ENCODE data around the gene PCDHGA3.
"Not testable (repeated sequence)": the region's sequence is repeated elsewhere in the genome, so short reads cannot be mapped to it uniquely, and the experiment has no call there.

PCDHGA3 gene

DNA sequence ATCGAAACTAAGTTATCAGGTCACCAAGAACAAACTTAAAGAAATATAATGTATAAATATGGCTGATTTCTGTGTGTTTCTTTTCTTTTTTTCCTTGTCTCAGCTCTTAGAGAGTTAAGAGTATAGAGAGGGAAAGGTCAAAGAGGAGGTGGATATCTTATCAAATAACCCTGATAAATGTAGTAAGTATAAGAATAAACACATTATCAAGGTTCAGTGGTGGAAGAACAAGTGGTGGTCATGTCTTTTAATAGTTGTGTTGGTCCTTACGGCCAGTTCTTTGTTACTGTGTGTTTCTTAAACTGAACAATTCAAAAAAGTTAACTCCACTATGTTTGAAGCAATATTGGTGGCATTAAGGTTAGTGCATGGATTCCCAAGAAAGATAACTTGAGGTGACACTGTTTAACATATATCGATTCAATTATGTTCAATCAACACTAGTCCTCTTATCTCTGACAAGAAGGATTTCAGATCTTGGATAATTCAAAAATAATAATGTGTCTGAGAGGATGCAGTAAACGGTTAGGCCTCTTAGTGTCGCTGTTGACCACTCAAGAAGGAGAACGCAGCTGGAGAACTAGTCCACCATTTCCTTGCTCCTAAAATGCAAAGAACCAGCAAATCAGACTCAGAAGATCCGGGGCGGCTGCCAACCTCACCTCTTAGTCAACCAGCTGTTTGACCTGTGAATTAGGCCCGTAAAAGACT lies at the start of gene PCDHGA3:
TSS of gene PCDHGA3 (plus strand) at position 588 of the 711 bp plus-strand sequence. CDS start 205 bp downstream, outside the sequence.
- DNase-seq (ENCODE audit: low spot score), result no peak

DNA sequence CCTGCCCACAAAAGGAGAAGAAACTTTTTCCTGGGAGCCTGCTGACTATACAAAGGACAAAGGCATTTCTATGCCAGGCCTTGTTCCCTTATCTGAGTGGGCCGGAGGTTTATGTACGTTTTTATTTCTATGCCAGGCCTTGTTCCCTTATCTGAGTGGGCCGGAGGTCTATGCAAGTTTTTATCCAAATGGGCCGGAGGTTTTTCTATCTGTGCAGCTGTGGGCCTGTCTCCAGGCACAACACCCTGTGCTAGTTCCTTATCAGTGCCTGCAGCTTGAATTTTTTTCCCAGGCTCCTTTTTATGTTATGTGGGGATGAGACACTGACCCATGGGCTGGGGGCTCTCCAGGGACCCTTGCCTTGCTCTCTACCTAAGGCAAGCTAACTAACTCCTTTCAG lies 45.3 kb upstream of the PCDHGA3 start:
- DNase-seq (ENCODE audit: low spot score), result no peak

DNA sequence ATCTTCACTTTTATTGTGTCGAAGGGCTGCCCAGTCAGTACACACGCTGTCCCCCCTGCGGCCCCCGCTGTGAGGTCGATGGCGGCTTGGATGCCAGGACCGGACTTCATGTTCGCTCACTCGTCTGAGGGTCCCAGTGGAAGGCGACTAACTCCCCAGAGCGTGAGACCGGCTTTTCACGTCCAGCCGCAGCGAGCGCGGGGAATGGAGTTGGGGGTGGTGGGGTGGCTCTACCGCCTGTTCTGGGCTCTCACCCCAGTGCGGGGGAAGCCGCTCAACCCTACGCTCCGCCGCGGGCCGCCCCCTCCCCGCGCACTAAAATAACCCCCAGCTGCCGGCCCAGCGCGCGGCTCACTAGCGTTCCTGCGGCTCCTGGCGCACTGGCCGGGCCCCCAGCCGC lies 39.9 kb upstream of the PCDHGA3 start, which contains the start of gene SLC25A2:
TSS of gene SLC25A2 (minus strand) at position 294 of the 400 bp plus-strand sequence. CDS start at position 110, 184 bp downstream.
- DNase-seq (ENCODE audit: low spot score), result no peak

DNA sequence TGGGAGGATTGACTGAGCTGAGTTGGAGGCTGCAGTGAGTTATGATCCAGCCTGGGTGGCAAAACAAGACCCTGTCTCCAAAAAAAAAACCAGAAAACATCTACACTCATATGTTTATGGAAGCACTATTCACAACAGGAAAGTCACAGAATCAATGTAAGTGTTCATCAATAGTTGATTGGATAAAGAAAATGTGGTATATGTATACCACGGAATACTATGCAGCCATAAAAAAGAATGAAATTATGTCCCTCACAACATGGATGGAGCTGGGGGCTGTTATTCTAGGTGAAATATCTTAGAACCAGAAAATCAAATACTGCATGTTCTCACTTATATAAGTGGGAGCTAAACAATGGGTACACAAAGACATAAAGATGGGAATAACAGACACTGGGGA lies 37.0 kb upstream of the PCDHGA3 start:
- no peak for DNase-seq (ENCODE audit: low spot score)

DNA sequence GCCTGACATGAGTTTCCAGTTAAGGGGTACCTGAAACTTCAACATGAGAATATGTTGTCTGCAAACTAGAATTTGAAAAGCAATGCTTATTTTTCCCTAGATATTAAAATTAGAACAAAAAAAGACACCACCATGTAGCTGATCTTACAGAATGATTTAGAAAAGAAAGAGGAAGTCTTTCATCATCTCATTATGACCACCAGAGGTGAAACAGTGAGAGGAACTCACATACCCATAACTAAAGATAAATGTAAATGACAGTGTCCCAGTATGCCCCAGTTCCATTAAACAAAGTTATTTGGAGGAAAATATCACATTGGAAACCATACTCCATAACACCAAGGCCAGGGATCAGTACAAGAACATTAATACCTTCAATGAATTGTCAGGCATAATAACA lies 29.9 kb upstream of the PCDHGA3 start:
- no peak for DNase-seq (ENCODE audit: low spot score)

DNA sequence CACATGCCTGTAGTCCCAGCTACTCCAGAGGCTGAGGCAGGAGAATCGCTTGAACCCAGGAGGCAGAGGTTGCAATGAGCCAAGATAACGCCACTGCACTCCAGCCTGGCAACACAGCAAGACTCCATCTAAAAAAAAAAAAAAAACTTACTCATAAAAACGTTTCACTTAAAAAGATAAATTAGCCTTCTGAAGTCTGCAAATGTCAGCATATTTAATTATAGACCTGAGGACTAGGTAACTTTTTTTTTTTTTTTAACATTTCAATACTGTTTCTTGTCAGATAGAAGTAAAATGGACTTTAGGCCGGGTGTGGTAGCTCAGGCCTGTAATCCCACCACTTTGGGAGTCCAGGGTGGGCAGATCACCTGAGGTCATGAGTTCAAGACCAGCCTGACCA lies 26.7 kb upstream of the PCDHGA3 start:
- not testable (repeated sequence) for DNase-seq (ENCODE audit: low spot score)

DNA sequence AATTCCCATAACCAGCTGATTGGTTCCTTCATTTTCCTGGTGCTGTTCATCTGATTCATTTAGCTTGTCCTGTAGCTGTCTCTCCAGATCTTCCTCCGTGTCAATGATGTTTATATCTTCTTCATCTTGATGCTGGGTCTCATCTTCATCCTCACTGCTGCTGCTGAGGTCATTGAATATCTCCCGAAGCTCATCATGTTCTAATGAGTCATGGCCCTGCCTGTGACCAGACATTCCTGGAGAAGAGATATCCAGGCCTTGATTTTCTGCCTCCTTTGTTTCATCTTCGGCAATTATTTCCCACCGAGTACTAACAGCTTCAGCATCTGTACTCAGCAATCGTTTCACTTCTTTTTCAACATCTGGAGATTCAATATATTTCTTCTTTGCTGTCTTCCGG lies 24.4 kb upstream of the PCDHGA3 start:
- DNase-seq (ENCODE audit: low spot score), result no peak

DNA sequence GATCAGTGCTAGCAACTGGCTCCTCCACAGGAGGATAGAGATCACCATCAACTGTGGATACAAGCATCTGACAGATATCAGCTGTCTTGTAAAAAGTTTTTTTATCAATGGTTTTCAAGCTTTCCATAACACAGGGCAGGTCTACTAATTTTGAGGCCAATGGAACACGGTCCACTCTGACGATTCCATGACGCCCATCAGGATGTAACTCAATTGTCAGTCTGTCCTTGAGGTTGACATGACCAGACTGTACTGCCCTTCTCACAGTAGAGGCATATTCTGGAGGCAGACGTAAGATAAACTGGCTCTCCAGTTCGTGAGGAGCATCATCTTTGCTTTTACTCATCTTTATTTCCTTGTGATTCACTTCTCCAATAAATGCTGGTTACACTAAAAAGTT lies 23.9 kb upstream of the PCDHGA3 start:
- DNase-seq (ENCODE audit: low spot score), result no peak

DNA sequence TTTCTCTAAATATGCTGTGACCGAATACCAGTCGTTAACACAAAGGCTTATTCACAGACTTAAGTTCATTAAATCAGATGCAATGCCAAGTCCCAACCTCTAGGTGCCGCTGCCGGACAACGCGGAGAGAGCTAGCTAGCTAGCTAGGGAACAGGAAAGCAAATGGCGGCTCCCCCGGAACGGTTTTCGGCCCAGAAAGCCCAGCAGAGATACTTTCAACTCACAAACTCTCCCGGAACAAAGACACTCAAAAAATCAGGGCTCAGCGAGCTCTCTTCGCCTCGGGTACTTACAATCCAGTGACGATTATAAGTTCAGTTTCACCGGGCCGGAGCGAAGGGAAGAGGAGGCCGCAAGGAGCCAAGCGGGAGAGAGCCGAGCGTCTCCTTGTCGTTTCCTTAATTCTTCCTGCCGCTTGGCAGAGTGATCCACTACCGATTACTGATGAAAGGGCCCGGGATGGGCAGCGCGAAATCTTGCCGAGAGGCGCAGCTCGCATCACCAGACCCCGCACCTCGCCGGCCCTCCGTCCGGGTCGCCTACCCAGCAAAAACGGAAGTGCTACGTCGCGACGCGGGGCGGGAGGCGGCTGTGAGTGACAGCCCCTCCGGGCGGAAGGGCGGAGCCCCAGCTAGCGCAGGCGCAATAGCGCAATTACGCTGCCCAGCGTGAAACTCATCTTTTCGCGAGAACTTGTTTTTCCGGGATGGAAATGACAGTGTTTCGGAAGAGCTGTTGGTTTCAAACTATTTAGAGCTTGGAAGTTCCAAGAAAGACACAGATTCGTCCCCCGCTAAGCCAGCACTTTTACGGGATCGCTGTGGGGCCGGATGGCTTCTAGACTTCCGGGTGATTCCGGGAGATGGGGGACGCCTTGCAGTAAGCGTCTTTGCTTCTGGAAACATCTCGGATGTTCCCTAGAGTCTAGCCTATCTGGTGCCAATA lies 23.1 kb upstream of the PCDHGA3 start, which contains the start of gene TAF7:
TSS of gene TAF7 (minus strand) at position 560 of the 945 bp plus-strand sequence. CDS start 740 bp downstream, outside the sequence.
- peak; percentile 92 for DNase-seq (ENCODE audit: low spot score)

DNA sequence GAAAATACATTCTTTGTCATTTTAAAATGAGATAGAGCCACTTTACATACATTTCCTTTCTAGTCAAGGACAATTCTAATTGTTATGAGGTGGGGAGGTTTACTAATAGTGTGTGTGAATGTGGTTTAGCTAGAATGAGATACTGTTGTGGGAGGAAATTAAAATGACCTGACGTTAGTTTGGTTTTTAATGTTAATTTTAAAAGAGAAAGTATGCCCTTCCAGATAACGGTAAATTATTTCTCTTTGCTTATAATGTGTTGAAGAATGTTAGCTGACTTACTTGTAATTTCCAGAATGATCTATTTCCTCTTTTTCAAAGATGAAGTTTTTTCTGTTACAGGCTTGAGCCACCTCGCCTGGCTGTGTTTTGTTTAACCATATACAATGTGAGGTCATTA lies 21.4 kb upstream of the PCDHGA3 start:
- DNase-seq (ENCODE audit: low spot score), result no peak

DNA sequence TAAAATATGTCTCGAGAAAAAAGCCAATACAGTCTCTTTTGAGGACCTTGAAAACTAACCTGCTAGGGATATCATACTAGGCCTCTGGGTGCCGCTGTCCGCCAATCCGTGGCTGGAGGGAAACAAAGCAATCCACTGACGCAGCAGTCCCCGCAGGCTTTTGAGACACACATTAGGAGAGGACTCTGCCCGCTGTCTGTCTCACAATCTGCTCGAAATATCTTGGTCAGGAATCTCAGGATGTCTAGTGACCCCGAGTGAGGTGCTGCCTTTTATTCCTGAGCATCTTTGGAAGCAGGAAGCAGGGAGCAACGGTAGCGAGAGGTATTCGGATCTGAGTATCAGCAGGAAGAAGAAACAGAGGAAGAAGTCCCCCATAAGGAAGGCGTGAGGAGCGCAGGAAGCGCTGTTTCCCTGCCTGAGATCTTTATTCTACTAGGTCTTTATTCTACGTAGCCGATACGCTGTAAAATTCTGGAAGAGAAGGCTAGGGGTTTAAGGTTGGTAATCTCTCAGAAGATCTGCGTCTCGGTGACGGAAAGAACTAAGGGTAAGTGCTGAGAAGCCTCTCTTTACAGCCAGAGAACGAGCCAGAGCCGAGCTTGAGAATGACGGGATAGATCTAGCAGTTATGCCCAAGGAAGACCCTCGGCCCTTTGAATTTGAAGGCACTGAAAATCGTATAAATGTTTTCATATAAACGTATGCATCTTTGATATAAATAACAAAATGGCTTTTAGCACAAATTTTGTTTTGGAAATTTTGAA lies 17.4 kb upstream of the PCDHGA3 start:
- DNase-seq (ENCODE audit: low spot score), result peak; percentile 82

DNA sequence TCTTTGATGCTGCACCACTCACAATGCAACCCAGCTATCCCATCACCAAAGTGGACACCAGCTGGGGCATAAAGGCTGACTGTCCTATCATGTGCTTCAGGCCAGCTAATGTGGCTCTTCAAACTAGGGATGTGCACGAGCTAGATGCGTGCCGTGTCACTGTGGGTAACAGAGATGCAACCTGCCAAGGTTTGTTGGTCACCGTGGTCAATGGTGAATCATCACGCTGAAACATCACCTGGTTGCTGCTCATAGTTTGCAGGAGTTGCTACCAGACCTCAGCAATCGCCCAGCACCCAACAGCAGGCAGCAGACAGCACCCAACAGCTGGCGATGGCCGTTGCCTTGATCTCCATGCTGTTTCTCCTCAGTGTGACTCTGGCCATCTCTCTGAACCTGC lies 15.4 kb upstream of the PCDHGA3 start:
- DNase-seq (ENCODE audit: low spot score), result no peak

DNA sequence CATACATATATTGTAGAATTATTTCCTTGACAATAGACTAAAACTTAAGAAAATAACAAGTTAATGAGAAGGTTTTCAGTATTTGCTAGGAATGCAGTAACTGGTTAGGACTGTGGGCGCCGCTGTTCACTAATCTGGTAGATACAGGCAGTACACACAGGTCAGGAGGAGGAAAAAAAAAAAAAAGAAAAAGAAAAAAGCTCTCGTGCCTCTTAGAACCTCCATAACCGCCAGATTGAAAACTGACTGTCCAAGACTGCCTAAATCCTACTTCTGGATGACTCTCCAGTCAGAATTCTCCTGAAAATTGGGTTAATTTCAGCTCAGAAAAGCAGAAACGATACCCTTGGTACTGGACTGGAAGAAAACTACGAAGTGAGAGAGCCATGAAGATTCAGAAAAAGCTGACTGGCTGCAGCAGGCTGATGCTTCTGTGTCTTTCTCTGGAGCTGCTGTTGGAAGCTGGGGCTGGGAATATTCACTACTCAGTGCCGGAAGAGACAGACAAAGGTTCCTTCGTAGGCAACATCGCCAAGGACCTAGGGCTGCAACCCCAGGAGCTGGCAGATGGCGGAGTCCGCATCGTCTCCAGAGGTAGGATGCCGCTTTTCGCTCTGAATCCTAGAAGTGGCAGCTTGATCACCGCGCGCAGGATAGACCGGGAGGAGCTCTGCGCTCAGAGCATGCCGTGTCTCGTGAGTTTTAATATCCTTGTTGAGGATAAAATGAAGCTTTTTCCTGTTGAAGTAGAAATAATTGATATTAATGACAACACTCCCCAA lies 13.1 kb upstream of the PCDHGA3 start, which contains the start of gene PCDHGA1:
TSS of gene PCDHGA1 (plus strand) at position 216 of the 782 bp plus-strand sequence.
- peak; percentile 62 for DNase-seq (ENCODE audit: low spot score)

DNA sequence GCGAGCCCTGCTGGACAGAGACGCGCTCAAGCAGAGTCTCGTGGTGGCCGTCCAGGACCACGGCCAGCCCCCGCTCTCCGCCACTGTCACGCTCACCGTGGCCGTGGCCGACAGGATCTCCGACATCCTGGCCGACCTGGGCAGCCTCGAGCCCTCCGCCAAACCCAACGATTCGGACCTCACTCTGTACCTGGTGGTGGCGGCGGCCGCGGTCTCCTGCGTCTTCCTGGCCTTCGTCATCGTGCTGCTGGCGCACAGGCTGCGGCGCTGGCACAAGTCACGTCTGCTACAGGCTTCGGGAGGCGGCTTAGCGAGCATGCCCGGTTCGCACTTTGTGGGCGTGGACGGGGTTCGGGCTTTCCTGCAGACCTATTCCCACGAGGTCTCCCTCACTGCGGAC lies 11.1 kb upstream of the PCDHGA3 start:
- not testable (repeated sequence) for DNase-seq (ENCODE audit: low spot score)

DNA sequence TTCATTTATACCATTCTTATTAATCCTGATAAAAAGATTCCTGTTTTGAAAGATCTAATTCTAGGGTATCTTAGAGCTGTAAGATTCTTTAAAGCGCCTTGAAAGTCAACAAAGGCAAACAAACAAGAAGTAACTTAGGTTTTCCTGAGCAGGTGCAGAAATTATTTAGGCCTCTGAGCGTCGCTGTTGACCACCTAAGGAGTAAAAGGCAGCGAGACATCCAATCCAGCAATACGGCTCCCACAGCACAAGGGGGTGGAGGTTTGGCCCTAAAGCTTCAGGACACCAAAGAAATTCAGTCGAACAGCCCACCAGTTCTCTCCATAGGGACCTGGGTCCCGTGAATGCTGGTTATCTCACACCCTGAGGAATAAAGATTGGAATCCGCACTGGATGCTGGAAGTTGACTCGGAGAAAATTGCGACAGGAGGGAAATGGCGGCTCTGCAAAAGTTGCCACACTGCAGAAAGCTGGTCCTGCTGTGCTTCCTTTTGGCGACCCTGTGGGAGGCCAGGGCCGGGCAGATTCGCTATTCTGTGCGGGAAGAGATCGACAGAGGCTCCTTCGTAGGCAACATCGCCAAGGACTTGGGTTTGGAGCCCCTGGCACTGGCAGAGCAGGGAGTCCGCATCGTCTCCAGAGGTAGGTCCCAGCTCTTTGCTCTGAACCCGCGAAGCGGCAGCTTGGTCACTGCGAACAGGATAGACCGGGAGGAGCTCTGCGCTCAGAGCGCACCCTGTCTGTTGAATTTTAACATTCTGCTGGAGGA lies 4.9 kb upstream of the PCDHGA3 start, which contains the start of gene PCDHGA2:
TSS of gene PCDHGA2 (plus strand) at position 223 of the 769 bp plus-strand sequence.
- peak; percentile 79 for DNase-seq (ENCODE audit: low spot score)

DNA sequence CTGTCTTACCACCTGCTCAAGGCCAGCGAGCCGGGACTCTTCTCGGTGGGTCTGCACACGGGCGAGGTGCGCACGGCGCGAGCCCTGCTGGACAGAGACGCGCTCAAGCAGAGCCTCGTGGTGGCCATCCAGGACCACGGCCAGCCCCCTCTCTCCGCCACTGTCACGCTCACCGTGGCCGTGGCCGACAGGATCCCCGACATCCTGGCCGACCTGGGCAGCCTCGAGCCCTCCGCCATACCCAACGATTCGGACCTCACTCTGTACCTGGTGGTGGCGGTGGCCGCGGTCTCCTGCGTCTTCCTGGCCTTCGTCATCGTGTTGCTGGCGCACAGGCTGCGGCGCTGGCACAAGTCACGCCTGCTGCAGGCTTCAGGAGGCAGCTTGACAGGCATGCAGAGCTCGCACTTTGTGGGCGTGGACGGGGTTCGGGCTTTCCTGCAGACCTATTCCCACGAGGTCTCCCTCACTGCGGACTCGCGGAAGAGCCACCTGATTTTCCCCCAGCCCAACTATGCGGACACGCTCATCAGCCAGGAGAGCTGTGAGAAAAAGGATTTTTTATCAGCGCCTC lies 2.8 kb upstream of the PCDHGA3 start:
- DNase-seq (ENCODE audit: low spot score), result not testable (repeated sequence)

DNA sequence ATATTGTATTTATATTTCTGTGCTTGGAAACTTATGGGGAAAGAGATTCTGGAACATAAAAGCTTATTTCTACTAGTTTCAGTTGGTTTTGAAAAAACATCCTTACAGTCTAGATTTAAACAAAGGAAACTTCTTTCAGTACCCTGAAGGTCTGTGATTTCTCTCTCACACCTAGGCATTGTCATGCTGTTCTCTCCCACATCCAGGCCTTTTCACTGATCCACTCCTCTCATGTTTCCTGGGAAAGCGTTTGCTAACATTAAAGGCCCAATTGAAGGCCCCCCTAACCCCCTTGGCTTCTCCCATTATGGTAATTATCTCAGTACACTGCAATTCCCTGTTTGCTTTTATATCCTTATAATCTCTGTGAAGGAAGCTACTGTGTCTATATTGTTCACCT lies 856 bp upstream of the PCDHGA3 start:
- DNase-seq (ENCODE audit: low spot score), result no peak

DNA sequence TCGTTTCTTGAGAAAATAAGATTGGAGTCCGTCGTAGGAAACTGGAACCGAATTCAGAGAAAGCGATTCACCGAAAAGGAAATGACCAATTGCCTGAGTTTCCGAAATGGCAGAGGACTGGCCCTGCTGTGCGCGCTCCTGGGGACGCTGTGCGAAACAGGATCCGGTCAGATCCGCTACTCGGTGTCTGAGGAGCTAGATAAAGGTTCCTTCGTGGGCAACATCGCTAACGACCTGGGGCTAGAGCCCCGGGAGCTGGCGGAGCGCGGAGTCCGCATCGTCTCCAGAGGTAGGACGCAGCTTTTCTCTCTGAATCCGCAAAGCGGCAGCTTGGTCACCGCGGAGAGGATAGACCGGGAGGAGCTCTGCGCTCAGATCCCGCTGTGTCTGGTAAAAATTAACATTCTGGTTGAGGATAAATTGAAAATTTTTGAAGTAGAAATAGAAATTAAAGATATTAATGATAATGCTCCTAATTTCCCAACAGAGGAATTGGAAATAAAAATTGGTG lies 379 bp downstream of the PCDHGA3 start:
- no peak for DNase-seq (ENCODE audit: low spot score)

DNA sequence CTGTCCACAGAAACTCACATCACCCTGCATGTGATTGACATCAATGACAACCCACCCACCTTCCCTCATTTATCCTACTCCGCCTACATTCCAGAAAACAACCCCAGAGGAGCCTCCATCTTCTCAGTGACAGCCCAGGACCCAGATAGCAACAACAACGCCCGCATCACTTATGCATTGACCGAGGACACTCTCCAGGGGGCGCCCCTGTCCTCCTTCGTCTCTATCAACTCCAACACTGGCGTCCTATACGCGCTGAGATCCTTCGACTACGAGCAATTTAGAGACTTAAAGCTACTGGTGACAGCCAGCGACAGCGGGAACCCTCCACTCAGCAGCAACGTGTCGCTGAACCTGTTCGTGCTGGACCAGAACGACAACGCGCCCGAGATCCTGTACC lies 1.7 kb downstream of the PCDHGA3 start:
- no peak for DNase-seq (ENCODE audit: low spot score)

DNA sequence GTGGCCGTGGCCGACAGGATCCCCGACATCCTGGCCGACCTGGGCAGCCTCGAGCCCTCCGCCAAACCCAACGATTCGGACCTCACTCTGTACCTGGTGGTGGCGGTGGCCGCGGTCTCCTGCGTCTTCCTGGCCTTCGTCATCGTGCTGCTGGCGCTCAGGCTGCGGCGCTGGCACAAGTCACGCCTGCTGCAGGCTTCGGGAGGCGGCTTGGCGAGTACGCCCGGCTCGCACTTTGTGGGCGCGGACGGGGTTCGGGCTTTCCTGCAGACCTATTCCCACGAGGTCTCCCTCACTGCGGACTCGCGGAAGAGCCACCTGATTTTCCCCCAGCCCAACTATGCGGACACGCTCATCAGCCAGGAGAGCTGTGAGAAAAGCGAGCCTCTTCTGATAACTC lies 2.4 kb downstream of the PCDHGA3 start:
- DNase-seq (ENCODE audit: low spot score), result not testable (repeated sequence)
